Naive thymus-derived CD4-positive, alpha-beta T cell (primary cell): ENCODE measurements around the gene SNX24. TPM values are rescaled to one million over a fixed set of nuclear protein-coding genes. Genes with fewer than 3 reads are reported as not detected.

ENCODE experiments used
- ATAC-seq: fragments of 150-1000 bp; cut with Tn5 transposase; 2 replicates; pipeline ENCODE4 v1.10.0; 2021; ENCODE audit warnings: mild to moderate bottlenecking, moderate library complexity
- CTCF ChIA-PET: fragments of 350-600 bp; sonication (Branson Sonifier 250); formaldehyde crosslinking; loops from one replicate; lab custom pipeline; 2021; ENCODE audit warnings: antibody characterized with exemption; lab: Charles Lee
- POLR2A ChIA-PET: fragments of 350-600 bp; sonication (Branson Sonifier 250); formaldehyde crosslinking; loops from one replicate; lab custom pipeline; 2021; ENCODE audit warnings: antibody characterized with exemption, inconsistent platforms; lab: Charles Lee
- DNase-seq, 9 donors: peaks; one replicate each; pipeline versions ENCODE4 v3.0.0 to v3.0.0-alpha.2; 2020 to 2022; ENCODE audit warnings: mixed read lengths in 1 of 9
- H3K27ac ChIP-seq: one replicate; pipeline ENCODE4 v1.7.0; 2013; ENCODE audit warnings: mild to moderate bottlenecking, low read depth, low read length, moderate library complexity
- H3K27me3 ChIP-seq, 2 donors: one replicate each; pipeline ENCODE4 v1.7.0; 2013; ENCODE audit warnings: low read length in 2 of 2, mild to moderate bottlenecking in 2 of 2, moderate library complexity in 2 of 2; ENCODE audit not compliant: control insufficient read depth in 2 of 2, insufficient read depth in 2 of 2
- H3K36me3 ChIP-seq, 3 experiments: 1 replicate in 2 of 3; 2 replicates in 1 of 3; pipeline ENCODE4 v1.7.0; 2013; ENCODE audit warnings: low read length in 3 of 3, mild to moderate bottlenecking in 3 of 3, moderate library complexity in 1 of 3; ENCODE audit not compliant: insufficient read depth in 3 of 3, control insufficient read depth in 2 of 3
- H3K4me1 ChIP-seq, 2 donors: one replicate each; pipeline ENCODE4 v1.7.0; 2013; ENCODE audit warnings: low read length in 2 of 2, mild to moderate bottlenecking in 2 of 2, moderate library complexity in 1 of 2; ENCODE audit not compliant: control insufficient read depth in 2 of 2, insufficient read depth in 2 of 2
- H3K4me3 ChIP-seq: 2 replicates; pipeline ENCODE4 v1.7.0; 2013; ENCODE audit warnings: mild to moderate bottlenecking, low read length
- H3K9me3 ChIP-seq, 3 experiments: 1 replicate in 2 of 3; 2 replicates in 1 of 3; pipeline ENCODE4 v1.7.0; 2013; ENCODE audit warnings: low read length in 3 of 3; ENCODE audit not compliant: control insufficient read depth in 2 of 3
- H3K27ac Mint-ChIP-seq, 9 donors: one replicate each; pipeline ENCODE4 v1.8.0; 2020 to 2022; ENCODE audit warnings: mixed read lengths in 9 of 9, mild to moderate bottlenecking in 8 of 9, moderate library complexity in 5 of 9, inconsistent platforms in 2 of 9
- H3K27me3 Mint-ChIP-seq, 5 donors: one replicate each; pipeline ENCODE4 v1.8.0; 2021 to 2022; ENCODE audit warnings: mixed read lengths in 5 of 5, mild to moderate bottlenecking in 1 of 5
- H3K36me3 Mint-ChIP-seq, 5 donors: one replicate each; pipeline ENCODE4 v1.8.0; 2020 to 2022; ENCODE audit warnings: mixed read lengths in 5 of 5, mild to moderate bottlenecking in 3 of 5, inconsistent platforms in 1 of 5
- H3K4me1 Mint-ChIP-seq, 7 donors: one replicate each; pipeline ENCODE4 v1.8.0; 2020 to 2022; ENCODE audit warnings: mixed read lengths in 7 of 7, mild to moderate bottlenecking in 3 of 7, inconsistent platforms in 1 of 7
- H3K4me3 Mint-ChIP-seq, 10 donors: one replicate each; pipeline ENCODE4 v1.8.0; 2020 to 2022; ENCODE audit warnings: mild to moderate bottlenecking in 10 of 10, mixed read lengths in 10 of 10, moderate library complexity in 6 of 10, inconsistent platforms in 2 of 10
- H3K9me3 Mint-ChIP-seq, 11 donors: one replicate each; pipeline ENCODE4 v1.8.0; 2020 to 2022; ENCODE audit warnings: mixed read lengths in 11 of 11, mild to moderate bottlenecking in 4 of 11, inconsistent platforms in 1 of 11, moderate library complexity in 1 of 11
- intact Hi-C, 2 donors: fragments of 100-400 bp; cut with micrococcal nuclease; formaldehyde crosslinking; loops; one replicate each; pipeline ENCODE4 v1.15.1; 2023
- polyA plus RNA-seq, 2 donors: library from polyadenylated mRNA; unstranded; fragments of 300-500 nt; fragmentation: Illumina TruSeq; gene quantifications; one replicate each; pipeline ENCODE4 v1.2.3, GENCODE V29; 2021
- total RNA-seq, 6 experiments: library from RNA in 5 of 6; stranded (reverse) in 5 of 6; gene quantifications; 1 replicate in 5 of 6; 2 replicates in 1 of 6; pipeline ENCODE4 v1.2.3 and lab custom pipeline; 2021 to 2026

The SNX24 gene
- total and polyA plus RNA-seq, 7 experiments from 2014 or later: 1.2 to 3.5 (median 2.1) TPM

GRCh38 chr5:122916490-122916889, 71.1 kb downstream of the SNX24 start:
- Histone ChIP-seq H3K9me3 (no peaks in the 10 kb centered on the region), H3K27me3 (no peaks in the 10 kb centered on the region), H3K4me3 (no peak overlapping the region), H3K27ac (no peak overlapping the region), H3K4me1 (no peaks in the 10 kb centered on the region), H3K36me3 (no peaks in the 10 kb centered on the region)
- DNase-seq: no peak
- CTCF ChIA-PET: no interaction called here
- ATAC-seq: no peak
- intact Hi-C loops: no loop called here
- Mint-ChIP-seq H3K36me3 (peaks cover 0 to 12% (median 4%) of the 10 kb centered on the region in 5 donors), H3K27ac (no peak overlapping the region), H3K27me3 (no peaks in the 10 kb centered on the region), H3K4me1 (peaks cover 0 to 2% (median 0%) of the 10 kb centered on the region in 7 donors), H3K9me3 (peaks cover 0 to 16% (median 6%) of the 10 kb centered on the region in 11 donors), H3K4me3 (no peak overlapping the region)
- POLR2A ChIA-PET: no interaction called here

- DNase-seq (no peak), ATAC-seq (no peak)
- POLR2A ChIA-PET: no interaction called here
- Histone ChIP-seq H3K27me3 (no peaks in the 10 kb centered on the region), H3K36me3 (no peaks in the 10 kb centered on the region), H3K27ac (no peak overlapping the region), H3K4me3 (no peak overlapping the region), H3K9me3 (no peaks in the 10 kb centered on the region), H3K4me1 (no peaks in the 10 kb centered on the region)
- Mint-ChIP-seq H3K27me3 (no peaks in the 10 kb centered on the region), H3K4me3 (no peak overlapping the region), H3K27ac (no peak overlapping the region), H3K9me3 (peaks cover 0 to 9% (median 3%) of the 10 kb centered on the region in 11 donors), H3K36me3 (peaks cover 0 to 11% (median 4%) of the 10 kb centered on the region in 5 donors), H3K4me1 (peaks cover 0 to 2% (median 0%) of the 10 kb centered on the region in 7 donors)
- CTCF ChIA-PET: interaction anchor here (0.6 kb wide), 1 partner anchor 39 kb away, joined by 5 read pairs; no protein-coding TSS in a partner anchor
- intact Hi-C loops: no loop called here
Measured at GRCh38 chr5:122919969-122920368, 74.6 kb downstream of the SNX24 start.

- ATAC-seq (no peak), DNase-seq (no peak)
- Histone ChIP-seq H3K27ac (no peak overlapping the region), H3K36me3 (no peaks in the 10 kb centered on the region), H3K9me3 (no peaks in the 10 kb centered on the region), H3K27me3 (no peaks in the 10 kb centered on the region), H3K4me3 (no peak overlapping the region), H3K4me1 (no peaks in the 10 kb centered on the region)
- Mint-ChIP-seq H3K4me1 (peaks cover 0 to 2% (median 0%) of the 10 kb centered on the region in 7 donors), H3K9me3 (peaks cover 0 to 3% (median 0%) of the 10 kb centered on the region in 11 donors), H3K4me3 (no peak overlapping the region), H3K36me3 (peaks cover 0 to 4% (median 3%) of the 10 kb centered on the region in 5 donors), H3K27me3 (no peaks in the 10 kb centered on the region), H3K27ac (no peak overlapping the region)
- ChIA-PET POLR2A (no interaction called here), CTCF (no interaction called here)
- intact Hi-C loops: no loop called here
Measured at GRCh38 chr5:122921826-122922225, 76.4 kb downstream of the SNX24 start.

GRCh38 chr5:122924203-122924602, 78.8 kb downstream of the SNX24 start:
- H3K9me3 Mint-ChIP-seq: no peaks in the 10 kb centered on the region
- ATAC-seq (no peak), DNase-seq (no peak)
- Histone ChIP-seq H3K36me3 (no peaks in the 10 kb centered on the region), H3K27ac (no peak overlapping the region), H3K4me1 (no peaks in the 10 kb centered on the region), H3K4me3 (no peak overlapping the region), H3K27me3 (no peaks in the 10 kb centered on the region), H3K9me3 (no peaks in the 10 kb centered on the region)
- intact Hi-C loops: no loop called here
- H3K27me3 Mint-ChIP-seq: no peaks in the 10 kb centered on the region
- no peak overlapping the region for H3K27ac Mint-ChIP-seq
- H3K4me1 Mint-ChIP-seq: peaks cover 0 to 2% (median 0%) of the 10 kb centered on the region in 7 donors
- ChIA-PET CTCF (no interaction called here), POLR2A (no interaction called here)
- no peaks in the 10 kb centered on the region for H3K36me3 Mint-ChIP-seq
- no peak overlapping the region for H3K4me3 Mint-ChIP-seq

GRCh38 chr5:122924719-122925395, 79.4 kb downstream of the SNX24 start:
- H3K9me3 ChIP-seq: no peaks in the 10 kb centered on the region
- Mint-ChIP-seq H3K4me1 (peaks cover 0 to under 1% (median 0%) of the 10 kb centered on the region in 7 donors), H3K4me3 (no peak overlapping the region), H3K27ac (no peak overlapping the region), H3K27me3 (no peaks in the 10 kb centered on the region), H3K36me3 (no peaks in the 10 kb centered on the region), H3K9me3 (no peaks in the 10 kb centered on the region)
- no peak for ATAC-seq
- DNase-seq: no peak
- ChIA-PET CTCF (no interaction called here), POLR2A (no interaction called here)
- no peaks in the 10 kb centered on the region for H3K27me3 ChIP-seq
- no peaks in the 10 kb centered on the region for H3K36me3 ChIP-seq
- no peak overlapping the region for H3K4me3 ChIP-seq
- intact Hi-C loops: no loop called here
- H3K4me1 ChIP-seq: no peaks in the 10 kb centered on the region
- H3K27ac ChIP-seq: no peak overlapping the region

- POLR2A ChIA-PET: no interaction called here
- Mint-ChIP-seq H3K9me3 (no peaks in the 10 kb centered on the region), H3K27me3 (peaks cover 0 to 4% (median 0%) of the 10 kb centered on the region in 5 donors), H3K4me3 (no peak overlapping the region), H3K27ac (peak overlapping the region in 1 of 9 donors; percentile 23), H3K4me1 (no peaks in the 10 kb centered on the region), H3K36me3 (no peaks in the 10 kb centered on the region)
- H3K4me1 ChIP-seq: no peaks in the 10 kb centered on the region
- no peaks in the 10 kb centered on the region for H3K36me3 ChIP-seq
- no peak overlapping the region for H3K27ac ChIP-seq
- intact Hi-C loops: no loop called here
- no peaks in the 10 kb centered on the region for H3K27me3 ChIP-seq
- no peak for ATAC-seq
- no peak overlapping the region for H3K4me3 ChIP-seq
- CTCF ChIA-PET: interaction anchor here (0.6 kb wide), 1 partner anchor 22 kb away, joined by 10 read pairs; no protein-coding TSS in a partner anchor
- H3K9me3 ChIP-seq: no peaks in the 10 kb centered on the region
- DNase-seq: no peak
Measured at GRCh38 chr5:122929001-122929400, 83.6 kb downstream of the SNX24 start.

GRCh38 chr5:122929980-122930379, 84.6 kb downstream of the SNX24 start:
- H3K4me3 Mint-ChIP-seq: no peak overlapping the region
- no peaks in the 10 kb centered on the region for H3K36me3 ChIP-seq
- H3K9me3 ChIP-seq: no peaks in the 10 kb centered on the region
- no peaks in the 10 kb centered on the region for H3K27me3 ChIP-seq
- no peak overlapping the region for H3K27ac Mint-ChIP-seq
- ChIA-PET CTCF (no interaction called here), POLR2A (no interaction called here)
- H3K27me3 Mint-ChIP-seq: peaks cover 0 to 4% (median 0%) of the 10 kb centered on the region in 5 donors
- DNase-seq: no peak
- no peak overlapping the region for H3K4me3 ChIP-seq
- no peaks in the 10 kb centered on the region for H3K9me3 Mint-ChIP-seq
- no peaks in the 10 kb centered on the region for H3K4me1 Mint-ChIP-seq
- intact Hi-C loops: no loop called here
- ATAC-seq: no peak
- no peaks in the 10 kb centered on the region for H3K36me3 Mint-ChIP-seq
- H3K27ac ChIP-seq: no peak overlapping the region
- no peaks in the 10 kb centered on the region for H3K4me1 ChIP-seq
